Fibroblast of lung (primary cell): ENCODE data around the gene AK4.

Experiments used
- EZH2 ChIP-seq: IDR thresholded peaks from 2 replicates; pipeline ENCODE4 v1.5.1; 2012; ENCODE audit warnings: low read length, control low read depth, mild to moderate bottlenecking; ENCODE audit errors: missing control alignments
- TF ChIP-seq, protein P1 (sequence below), 2 donors: IDR thresholded peaks in 1 of 2; conservative IDR thresholded peaks in 1 of 2; 1 replicate in 1 of 2; 2 replicates in 1 of 2; pipeline ENCODE4 v1.5.1; 2011 to 2012; ENCODE audit warnings: low read length in 2 of 2, control low read depth in 1 of 2, inconsistent platforms in 1 of 2, low read depth in 1 of 2, mild to moderate bottlenecking in 1 of 2

DNA sequence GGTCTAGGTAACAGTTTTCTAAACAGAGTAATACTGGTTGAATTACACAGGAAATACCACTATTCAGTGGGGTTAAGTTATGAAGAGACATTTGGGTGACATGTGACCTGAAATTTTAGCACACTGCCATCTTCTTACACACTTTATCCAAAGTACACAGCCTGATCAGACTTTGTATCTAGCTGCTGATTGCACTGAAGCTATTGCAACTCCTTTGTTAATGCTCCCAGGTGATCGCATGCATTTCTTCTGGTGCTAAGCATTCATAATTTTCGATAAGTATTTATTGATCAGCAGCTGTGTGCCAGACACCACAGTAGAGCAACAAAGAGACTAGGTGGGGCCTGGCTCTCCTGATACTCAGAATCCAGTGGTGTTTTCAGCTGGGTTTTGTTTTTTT lies 52.4 kb downstream of the AK4 start:
- TF ChIP-seq, protein P1, sequence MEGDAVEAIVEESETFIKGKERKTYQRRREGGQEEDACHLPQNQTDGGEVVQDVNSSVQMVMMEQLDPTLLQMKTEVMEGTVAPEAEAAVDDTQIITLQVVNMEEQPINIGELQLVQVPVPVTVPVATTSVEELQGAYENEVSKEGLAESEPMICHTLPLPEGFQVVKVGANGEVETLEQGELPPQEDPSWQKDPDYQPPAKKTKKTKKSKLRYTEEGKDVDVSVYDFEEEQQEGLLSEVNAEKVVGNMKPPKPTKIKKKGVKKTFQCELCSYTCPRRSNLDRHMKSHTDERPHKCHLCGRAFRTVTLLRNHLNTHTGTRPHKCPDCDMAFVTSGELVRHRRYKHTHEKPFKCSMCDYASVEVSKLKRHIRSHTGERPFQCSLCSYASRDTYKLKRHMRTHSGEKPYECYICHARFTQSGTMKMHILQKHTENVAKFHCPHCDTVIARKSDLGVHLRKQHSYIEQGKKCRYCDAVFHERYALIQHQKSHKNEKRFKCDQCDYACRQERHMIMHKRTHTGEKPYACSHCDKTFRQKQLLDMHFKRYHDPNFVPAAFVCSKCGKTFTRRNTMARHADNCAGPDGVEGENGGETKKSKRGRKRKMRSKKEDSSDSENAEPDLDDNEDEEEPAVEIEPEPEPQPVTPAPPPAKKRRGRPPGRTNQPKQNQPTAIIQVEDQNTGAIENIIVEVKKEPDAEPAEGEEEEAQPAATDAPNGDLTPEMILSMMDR (conservative IDR thresholded peaks at IDR 0.05 in 1 of 2, IDR thresholded peaks at IDR 0.05 in 1 of 2; ENCODE audit: low read depth in 1 of 2, low read length in 2 of 2), result no peak
- no peak for TF ChIP-seq EZH2
